ENCODE results near the gene CHMP2A.
A peak's percentile ranks its signal among the peaks of the same experiment; 100 is the strongest.
"Not testable (repeated sequence)": the region's sequence is repeated elsewhere in the genome, so short reads cannot be mapped to it uniquely, and the experiment has no call there.

The CHMP2A gene

DNA sequence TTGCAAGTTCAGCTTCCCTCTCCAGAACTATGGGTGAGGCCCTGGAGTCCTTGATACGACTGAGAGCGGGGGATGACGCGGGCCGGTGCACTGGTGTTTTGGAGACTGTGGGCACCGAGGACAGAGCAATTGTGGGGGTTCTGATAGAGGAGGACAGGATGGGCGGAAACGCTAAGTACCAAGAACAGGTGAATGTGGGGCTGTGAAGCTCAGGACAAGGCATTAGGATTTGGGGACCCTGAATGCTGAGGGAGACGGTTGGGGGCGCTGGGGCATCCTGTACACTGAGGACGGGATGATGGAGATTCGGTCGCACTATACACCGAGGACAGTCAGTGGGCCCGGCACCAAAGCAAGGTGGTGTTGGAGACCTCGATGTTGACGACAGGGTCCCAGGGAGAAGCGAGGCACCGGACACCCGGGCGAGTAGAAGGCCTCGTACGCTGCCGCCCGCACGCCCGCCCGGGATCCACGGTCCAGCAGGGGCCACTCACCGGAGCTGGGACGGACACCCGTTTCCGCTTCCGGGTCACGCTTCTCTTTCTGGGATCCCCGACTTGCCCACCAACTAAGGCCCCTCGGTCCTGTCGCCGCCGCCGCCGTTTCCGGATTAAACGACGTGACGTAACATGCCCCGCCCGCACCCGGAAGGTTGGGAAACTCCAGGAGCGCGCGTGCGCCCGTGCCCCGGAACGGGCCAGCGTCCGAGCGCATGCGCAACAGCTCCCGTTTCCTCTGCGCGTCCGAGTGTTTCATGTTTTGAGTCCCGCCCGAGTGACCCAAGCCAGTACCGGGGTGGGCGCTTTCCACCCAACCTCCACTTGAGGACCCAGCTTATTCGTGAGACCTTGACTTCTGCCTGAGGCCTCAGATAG lies at the start of gene CHMP2A:
Gene CHMP2A (minus strand): TSS at position 612 of the 875 bp plus-strand sequence. CDS start 893 bp downstream, outside the sequence.
- DNase-seq (ENCODE audit: low read depth in 1 of 2, low spot score in 1 of 2): peak; percentile 87 to 95
- no peak for TF ChIP-seq JUND (IDR thresholded peaks at IDR 0.05; ENCODE audit: low read depth)
- in situ Hi-C loops (cut with HindIII; ENCODE audit: low pct_unique_long_range_greater_than_20kb, low sequenced_read_pairs): no loop called here

- TF ChIP-seq JUND (IDR thresholded peaks at IDR 0.05; ENCODE audit: low read depth): no peak
- DNase-seq (ENCODE audit: low read depth in 1 of 2, low spot score in 1 of 2): no peak
- in situ Hi-C loops (cut with HindIII; ENCODE audit: low pct_unique_long_range_greater_than_20kb, low sequenced_read_pairs): no loop called here
Observed at GRCh38 chr19:58586133-58586765, 31.3 kb upstream of the CHMP2A start.

- in situ Hi-C loops (cut with HindIII; ENCODE audit: low pct_unique_long_range_greater_than_20kb, low sequenced_read_pairs): no loop called here
Observed at GRCh38 chr19:58585442-58586132, 30.7 kb upstream of the CHMP2A start.

GRCh38 chr19:58584498-58585441 lies 29.9 kb upstream of the CHMP2A start:
- in situ Hi-C loops (cut with HindIII; ENCODE audit: low pct_unique_long_range_greater_than_20kb, low sequenced_read_pairs): no loop called here
- no peak for DNase-seq (ENCODE audit: low read depth in 1 of 2, low spot score in 1 of 2)
- TF ChIP-seq JUND (IDR thresholded peaks at IDR 0.05; ENCODE audit: low read depth): no peak

More at GRCh38 chr19:58585442-58586132, 30.7 kb upstream of the CHMP2A start:
- DNase-seq (ENCODE audit: low read depth in 1 of 2, low spot score in 1 of 2): no peak
- no peak for TF ChIP-seq JUND (IDR thresholded peaks at IDR 0.05; ENCODE audit: low read depth)

DNA sequence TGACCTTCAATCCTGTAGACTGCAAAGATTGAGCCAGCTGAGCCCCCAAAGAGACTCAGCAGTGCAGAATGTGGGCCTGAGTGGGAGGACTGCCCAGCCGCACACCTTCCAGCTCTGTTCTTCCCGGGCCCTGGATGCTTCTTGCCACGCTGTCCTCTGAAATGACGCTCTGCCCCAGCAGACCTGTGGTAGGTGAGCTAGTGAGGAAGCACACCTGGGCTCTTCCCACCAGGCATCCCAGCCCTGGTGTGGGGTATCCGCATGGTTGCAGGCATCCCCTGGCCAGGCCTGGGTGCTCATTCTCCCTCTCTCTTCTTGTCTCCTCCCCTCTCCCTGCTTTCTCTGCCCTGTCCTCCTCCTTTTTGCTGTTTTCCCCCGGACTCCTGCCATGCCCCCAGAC lies 28.1 kb upstream of the CHMP2A start:
- in situ Hi-C loops (cut with HindIII; ENCODE audit: low pct_unique_long_range_greater_than_20kb, low sequenced_read_pairs): no loop called here
- no peak for DNase-seq (ENCODE audit: low read depth in 1 of 2, low spot score in 1 of 2)
- TF ChIP-seq JUND (IDR thresholded peaks at IDR 0.05; ENCODE audit: low read depth): no peak

DNA sequence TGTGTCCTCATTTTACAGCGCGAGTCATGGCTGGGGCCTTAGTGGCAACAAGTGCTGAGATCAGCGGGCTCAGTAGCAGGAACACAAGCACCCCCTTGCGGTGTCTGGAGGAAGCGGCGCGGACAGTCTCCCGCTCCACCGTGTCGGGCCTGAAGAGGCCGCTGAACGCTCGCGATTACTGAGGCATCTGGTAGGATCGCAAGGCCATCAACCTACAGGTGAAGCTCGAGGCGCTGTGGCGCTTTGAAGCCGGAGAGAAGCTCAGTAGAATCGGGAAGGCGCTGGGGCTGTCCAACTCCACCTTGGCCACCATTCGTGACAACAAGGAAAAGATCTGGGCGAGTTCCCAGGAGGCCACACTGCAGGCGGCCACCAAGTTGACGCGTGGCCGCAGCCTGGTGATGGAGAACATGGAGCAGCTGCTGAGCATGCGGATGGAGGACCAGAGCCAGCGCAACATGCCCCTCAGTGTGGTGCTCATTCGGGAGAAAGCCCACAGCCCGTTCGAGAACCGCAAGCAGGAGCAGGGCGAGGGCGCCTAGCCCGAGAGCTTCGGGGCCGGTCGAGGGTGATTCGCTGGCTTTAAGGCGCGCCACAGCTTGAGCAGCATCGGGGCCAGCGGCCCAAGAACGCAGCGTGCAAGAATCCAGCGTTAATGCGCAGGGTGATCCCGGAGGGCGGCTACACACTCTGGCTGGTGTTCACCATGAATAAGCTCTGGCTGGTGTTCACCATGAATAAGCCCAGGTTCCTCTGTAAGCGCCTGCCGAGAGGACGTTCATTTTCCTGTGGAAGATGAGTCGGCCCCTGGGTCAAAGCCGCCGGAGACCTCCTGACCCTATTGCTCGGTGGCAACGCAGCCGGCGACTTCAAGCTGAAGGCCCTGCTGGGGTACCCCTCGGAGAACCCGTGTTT lies 26.6 kb upstream of the CHMP2A start:
- TF ChIP-seq JUND (IDR thresholded peaks at IDR 0.05; ENCODE audit: low read depth): no peak
- DNase-seq (ENCODE audit: low read depth in 1 of 2, low spot score in 1 of 2): no peak
- in situ Hi-C loops (cut with HindIII; ENCODE audit: low pct_unique_long_range_greater_than_20kb, low sequenced_read_pairs): no loop called here

DNA sequence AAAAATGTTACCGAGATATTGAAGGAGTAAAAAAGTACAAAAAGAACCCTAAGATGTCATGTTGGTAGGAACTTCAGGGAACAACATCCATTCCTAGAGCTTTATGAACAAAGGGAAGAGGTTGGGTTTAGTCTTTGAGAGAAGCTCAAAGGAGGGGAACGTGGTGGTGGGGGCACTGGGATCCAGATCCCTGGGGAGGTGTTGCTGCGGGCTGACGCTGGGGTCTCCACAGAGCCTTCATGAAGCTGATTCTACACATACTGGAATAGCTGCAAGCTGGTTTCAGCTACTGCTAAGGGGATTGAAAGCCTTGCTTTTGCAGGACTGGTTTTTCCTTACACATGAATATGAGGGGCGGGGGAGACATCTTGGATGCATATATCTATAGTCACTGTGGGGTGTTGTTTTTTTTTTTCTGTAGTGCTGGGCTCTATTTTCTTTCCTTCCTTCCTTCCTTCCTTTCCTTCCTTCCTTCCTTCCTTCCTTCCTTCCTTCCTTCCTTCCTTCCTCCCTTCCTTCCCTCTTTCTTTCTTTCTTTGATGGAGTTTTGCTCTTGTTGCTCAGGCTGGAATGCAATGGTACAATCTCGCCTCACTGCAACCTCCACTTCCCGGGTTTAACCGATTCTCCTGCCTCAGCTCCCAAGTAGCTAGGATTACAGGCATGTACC lies 24.7 kb upstream of the CHMP2A start:
- TF ChIP-seq JUND (IDR thresholded peaks at IDR 0.05; ENCODE audit: low read depth): no peak
- no peak for DNase-seq (ENCODE audit: low read depth in 1 of 2, low spot score in 1 of 2)
- in situ Hi-C loops (cut with HindIII; ENCODE audit: low pct_unique_long_range_greater_than_20kb, low sequenced_read_pairs): no loop called here

GRCh38 chr19:58578012-58578925 lies 23.4 kb upstream of the CHMP2A start:
- DNase-seq (ENCODE audit: low read depth in 1 of 2, low spot score in 1 of 2): no peak
- in situ Hi-C loops (cut with HindIII; ENCODE audit: low pct_unique_long_range_greater_than_20kb, low sequenced_read_pairs): no loop called here
- no peak for TF ChIP-seq JUND (IDR thresholded peaks at IDR 0.05; ENCODE audit: low read depth)

GRCh38 chr19:58577581-58577980 lies 22.7 kb upstream of the CHMP2A start:
- in situ Hi-C loops (cut with HindIII; ENCODE audit: low pct_unique_long_range_greater_than_20kb, low sequenced_read_pairs); DNase-seq (ENCODE audit: low read depth in 1 of 2, low spot score in 1 of 2): not testable (repeated sequence)
